CD4-positive, alpha-beta T cell treated with Interleukin-17A for 1 hour (primary cell): Measurements from ENCODE around the gene FTO.

ENCODE experiments used
- DNase-seq: peaks from one replicate; pipeline ENCODE4 v3.0.0-alpha.2; 2020

Gene FTO

DNA sequence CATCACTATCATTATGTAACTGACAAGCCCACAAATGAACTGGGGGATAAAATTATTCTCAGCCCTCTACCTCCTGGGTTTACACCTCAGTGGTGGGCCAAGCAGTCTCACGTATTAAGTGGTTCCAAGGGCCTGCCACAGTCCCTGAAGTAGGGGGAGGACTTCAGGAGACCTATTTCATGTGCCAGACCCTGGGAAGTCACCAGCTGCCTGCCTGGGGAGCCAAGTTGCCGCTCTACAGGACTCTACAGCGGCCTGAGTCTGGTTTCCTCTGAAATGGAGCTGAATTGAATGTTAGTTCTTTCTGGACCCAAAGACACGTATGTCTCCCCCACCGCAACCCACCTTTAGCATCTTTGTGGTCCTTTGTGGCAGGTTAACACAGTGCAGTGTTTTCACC is 395.7 kb downstream of the FTO start:
- DNase-seq = no peak

- DNase-seq = no peak
Measured at GRCh38 chr16:54102888-54103866, 399.2 kb downstream of the FTO start.

DNA sequence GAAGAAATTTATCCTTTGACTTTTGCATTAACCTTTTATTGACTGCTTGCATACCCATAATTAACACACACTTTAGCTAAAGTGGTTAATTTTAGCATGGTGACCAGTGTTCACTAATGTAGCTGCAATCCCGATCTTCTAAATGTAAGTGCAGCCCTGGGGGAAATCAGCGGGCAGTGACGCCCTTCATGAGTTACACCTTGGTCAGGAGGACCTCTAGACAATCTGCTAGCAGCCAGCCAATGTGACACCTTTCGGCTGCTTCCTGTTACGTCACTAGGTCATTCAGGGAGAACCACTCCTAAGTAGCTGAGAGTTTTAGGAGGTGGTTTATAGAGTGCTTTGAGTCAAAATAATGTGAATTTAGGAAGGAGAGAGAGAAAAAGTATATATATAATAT is 402.1 kb downstream of the FTO start:
- no peak for DNase-seq

GRCh38 chr16:54107583-54108202 is 403.7 kb downstream of the FTO start:
- DNase-seq = no peak

- DNase-seq = no peak
Measured at GRCh38 chr16:54110016-54110981, 406.3 kb downstream of the FTO start.

DNA sequence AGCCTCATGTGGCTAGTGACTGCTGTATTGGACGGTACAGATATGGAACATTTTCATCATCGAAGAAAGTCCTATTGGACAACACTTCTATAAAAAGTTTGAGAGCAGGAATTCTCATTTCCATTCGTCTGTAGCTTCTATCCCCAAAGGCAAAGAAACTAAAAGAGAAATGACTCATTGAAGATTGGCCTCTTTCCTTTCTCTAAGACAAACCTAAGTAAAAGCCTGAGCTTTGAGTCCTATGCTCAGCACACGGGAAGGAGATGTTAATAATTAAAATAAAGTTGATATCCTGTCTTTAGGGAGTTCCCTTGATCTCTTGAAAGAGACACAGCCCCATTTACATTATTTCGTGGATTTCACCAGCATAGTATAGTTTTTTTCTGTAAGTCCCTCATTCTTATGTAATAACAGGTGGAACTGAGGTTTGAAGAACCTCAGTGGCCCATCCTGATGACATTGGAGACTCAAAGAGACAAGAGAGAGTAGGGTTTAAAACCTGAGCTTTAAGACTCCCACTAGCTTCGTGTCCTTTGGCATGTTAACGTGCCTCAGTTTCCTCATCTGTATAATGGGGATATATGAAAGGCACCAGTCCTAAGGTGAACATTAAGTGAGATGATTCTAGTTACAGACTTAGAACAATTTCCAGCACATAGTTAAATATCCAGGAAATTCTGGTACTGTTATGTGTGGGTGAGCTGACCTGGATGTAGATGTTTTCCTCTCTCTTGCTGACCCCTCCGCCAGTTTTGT is 408.7 kb downstream of the FTO start:
- DNase-seq = no peak

DNA sequence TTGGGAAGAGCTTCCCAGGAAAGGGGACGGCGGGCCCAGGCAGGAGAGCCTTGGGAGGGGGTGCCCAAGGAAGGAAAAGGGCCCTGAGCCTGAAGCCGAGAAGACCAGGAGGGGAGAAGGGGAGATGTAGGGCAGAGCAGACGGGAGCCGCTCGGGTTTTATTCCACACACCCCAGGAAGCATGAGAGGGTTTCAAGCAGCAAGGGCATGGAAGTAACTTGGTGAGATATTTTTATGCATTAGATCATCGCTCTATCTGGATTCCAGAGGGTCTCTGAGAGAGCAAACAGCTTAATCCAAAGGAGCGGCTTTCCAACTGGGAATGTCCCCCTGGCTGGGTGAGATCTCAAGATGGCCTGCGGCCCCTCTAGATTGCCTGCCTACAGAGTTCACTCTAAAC is 411.6 kb downstream of the FTO start:
- no peak for DNase-seq

- DNase-seq = no peak
Measured at GRCh38 chr16:54116124-54116655, 412.2 kb downstream of the FTO start.

DNA sequence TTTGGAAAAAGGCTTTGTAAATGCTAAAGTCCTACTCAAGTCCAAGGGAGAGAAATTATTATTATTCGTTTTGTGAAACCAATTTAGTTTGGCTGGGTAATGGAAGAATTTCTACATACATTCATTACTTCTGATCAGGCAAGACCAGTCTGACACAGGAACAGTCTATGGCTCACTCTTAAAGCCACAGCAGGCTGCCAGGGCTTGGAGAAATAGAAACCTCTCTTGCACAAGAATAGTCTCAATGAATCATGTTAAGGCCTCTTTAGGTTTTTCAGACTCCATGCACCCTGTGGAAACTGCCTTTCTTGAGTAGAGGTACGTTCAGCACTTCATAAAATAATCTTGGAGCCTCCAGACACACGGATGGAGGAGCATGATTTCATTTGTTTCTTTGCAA is 414.9 kb downstream of the FTO start:
- no peak for DNase-seq

DNA sequence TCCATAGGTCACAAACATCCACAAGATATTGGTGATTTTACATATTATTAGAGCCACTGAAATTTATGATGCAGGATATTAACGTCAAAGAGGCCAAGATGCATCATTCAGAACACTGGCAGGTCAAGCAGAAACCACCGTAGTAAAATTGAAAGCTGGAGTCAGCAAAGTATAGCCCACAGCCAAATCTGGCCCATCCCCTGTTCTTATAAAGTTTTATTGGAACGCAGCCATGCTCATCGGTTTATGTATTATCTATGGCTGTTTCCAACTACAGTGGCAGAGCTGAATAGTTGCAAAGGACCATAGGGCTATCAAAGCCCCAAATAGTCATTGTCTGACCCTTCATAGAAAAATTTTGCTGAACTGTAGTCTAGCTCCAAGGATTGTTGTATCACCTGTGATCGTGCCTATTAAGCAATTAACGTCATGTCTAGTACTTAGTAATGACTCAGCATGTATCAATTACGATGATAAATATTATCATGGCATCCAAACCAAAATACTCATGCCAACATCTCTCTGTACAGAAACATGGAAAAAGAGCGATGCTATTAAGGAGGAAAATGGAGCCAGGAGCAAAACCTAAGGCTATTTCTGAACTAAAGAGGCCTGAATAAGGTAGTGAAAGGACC is 417.0 kb downstream of the FTO start:
- DNase-seq = no peak

- no peak for DNase-seq
Measured at GRCh38 chr16:54121539-54122295, 417.8 kb downstream of the FTO start.

DNA sequence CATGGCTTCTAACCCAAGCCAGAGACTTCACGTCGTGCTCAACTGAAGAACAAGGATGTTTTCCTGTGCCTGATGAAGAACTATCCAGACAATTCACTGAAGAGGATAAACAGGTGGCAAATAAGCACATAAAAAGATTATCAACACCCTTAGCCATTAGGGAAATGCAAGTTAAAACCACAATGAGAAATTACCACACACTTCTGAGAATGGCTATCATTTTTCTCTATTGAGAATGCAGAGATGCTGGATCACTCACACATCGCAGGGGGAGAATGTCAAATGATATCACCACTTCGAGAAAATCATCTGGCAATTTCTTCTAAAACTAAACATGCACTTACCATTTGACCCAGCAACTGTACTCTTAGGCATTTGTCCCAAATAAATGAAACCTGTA is 419.8 kb downstream of the FTO start:
- DNase-seq = no peak

DNA sequence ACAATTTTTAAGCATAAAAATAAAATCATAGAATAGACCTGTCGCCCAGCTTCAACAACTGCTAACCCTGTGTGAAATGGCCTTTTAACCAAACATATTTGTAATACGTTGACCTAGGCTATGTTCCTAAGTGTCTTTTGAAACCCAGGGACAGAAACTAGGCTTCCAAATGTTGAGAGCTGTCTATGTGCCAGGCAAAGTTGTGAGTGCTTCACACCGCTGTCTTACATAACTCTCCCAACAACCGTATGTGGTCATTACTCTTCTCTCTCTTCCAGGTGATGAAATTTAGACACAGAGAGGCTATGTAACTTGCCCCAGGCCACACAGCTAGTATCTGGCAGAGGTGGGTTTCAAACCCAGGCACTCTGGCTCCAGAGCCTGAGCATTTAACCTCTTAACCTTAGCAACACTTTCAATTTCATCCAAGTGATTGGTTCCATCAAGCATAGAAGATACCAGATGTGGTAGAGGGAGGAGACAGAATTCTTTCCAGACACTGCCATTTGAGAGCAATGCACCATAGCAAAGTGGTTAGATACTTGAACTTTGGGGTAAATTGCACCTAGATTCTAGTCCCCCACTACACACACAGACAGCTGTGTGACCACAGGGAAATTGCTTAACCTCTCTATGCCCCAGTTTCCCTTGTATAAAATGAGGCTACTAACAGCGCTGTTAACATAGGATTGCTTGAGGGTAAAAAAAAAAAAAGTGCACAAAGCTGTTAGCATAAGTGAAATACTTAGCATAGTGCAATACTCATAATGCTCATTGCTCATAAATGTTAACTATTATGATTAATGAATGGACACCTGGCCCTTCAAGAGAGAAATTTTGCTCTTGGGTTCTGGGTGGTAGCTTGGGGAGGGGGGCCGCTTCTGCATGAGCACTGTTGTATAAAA is 422.0 kb downstream of the FTO start:
- DNase-seq = no peak

DNA sequence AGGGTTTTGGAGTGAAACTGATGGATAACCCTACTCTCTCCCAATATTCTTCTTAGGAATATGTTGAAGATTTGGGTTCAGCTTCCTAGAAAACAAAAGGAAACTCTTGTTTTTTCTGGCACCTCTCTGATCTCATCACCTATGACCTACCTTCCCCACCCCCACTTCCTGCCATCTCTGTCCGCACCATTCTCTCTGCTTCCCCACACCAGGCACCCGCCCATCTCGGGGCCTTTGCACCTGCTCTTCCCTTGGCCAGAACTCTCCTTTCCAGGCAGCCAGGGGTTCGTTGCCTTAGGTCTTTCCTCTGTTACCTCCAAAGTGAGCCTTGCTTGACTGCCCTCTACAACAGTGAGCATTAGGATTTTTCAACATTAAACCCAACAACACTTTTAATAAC is 423.0 kb downstream of the FTO start:
- no peak for DNase-seq

DNA sequence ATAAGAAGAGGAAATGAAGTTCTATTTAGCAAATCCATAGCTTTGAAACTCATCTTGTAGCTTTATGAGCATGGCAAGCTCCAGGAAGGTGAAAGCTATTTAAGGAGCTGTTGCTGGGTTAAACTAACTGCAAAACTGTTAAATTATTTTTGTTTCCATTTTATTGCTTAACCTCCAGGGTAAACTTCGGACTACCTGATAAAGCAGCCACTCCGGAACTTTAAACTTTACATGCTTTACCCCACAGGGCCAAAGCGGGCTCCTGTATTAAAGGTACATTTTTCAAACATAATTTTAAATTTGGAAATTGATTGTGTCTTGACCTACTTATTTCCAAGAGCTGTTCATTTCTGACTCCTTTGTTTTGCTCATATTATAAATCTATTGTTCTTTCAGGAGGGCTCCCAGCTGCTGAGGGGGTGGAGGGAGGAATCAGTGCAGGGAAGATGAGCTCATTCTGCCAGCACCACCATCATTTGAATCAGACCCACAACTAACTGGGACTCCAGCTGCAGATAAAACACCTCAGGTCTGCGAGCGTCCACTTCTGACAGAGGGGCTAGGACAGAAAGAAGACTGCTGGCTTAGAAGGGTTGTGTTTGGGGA is 424.8 kb downstream of the FTO start:
- no peak for DNase-seq

DNA sequence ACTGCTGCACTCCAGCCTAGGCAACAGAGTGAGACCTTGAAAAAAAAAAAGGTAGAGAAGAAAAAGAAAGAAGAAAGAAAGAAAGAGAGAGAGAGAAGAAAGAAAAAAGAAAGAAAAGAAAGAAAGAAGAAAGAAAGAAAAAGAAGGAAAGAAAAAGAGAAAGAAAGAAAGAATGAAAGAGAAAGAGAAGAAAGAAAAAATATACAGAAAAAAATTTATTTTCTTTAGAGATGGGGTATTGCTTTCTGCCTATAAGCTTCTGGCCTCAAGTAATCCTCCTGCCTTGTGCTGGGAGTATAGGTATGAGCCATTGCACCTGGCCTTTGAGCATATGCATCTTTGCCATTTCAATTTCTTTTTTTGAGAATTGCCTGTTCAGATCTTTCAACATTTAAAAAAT is 425.9 kb downstream of the FTO start:
- DNase-seq = no peak

GRCh38 chr16:54135361-54136275 is 431.7 kb downstream of the FTO start:
- DNase-seq = no peak

- no peak for DNase-seq
Measured at GRCh38 chr16:54136276-54136625, 432.3 kb downstream of the FTO start.
